H1 (cell line): ENCODE data around the gene CD276.

Experiments used
- CTCF ChIP-seq, 3 experiments: IDR thresholded peaks; 1 replicate in 2 of 3; 2 replicates in 1 of 3; pipeline versions ENCODE4 v1.5.1 to v1.6.1; 2011; ENCODE audit warnings: low read length in 3 of 3, mild to moderate bottlenecking in 3 of 3, inconsistent platforms in 2 of 3, low read depth in 1 of 3, moderate library complexity in 1 of 3; ENCODE audit not compliant: insufficient read depth in 1 of 3; ENCODE audit errors: control extremely low read depth in 1 of 3
- EP300 ChIP-seq, 2 experiments: IDR thresholded peaks; 1 replicate in 1 of 2; 2 replicates in 1 of 2; pipeline ENCODE4 v1.6.1; 2011 to 2012; ENCODE audit warnings: low read depth in 2 of 2, low read length in 2 of 2, mild to moderate bottlenecking in 2 of 2, borderline replicate concordance in 1 of 2, inconsistent platforms in 1 of 2, moderate library complexity in 1 of 2
- EZH2 ChIP-seq: fragments of 200-600 bp; sonication (generic); IDR thresholded peaks from 2 replicates; pipeline ENCODE4 v1.7.1; 2012; ENCODE audit warnings: low read depth, mild to moderate bottlenecking, moderate library complexity, low read length, inconsistent platforms; ENCODE audit not compliant: severe bottlenecking
- GABPA ChIP-seq: IDR thresholded peaks from 2 replicates; pipeline ENCODE4 v1.6.1; 2011; ENCODE audit warnings: mild to moderate bottlenecking, low read length, moderate library complexity, borderline replicate concordance; ENCODE audit not compliant: insufficient read depth
- MAFK ChIP-seq: IDR thresholded peaks from 2 replicates; pipeline ENCODE4 v1.6.1; 2012; ENCODE audit warnings: low read depth, mild to moderate bottlenecking, improper control_type of control experiment, low read length
- NRF1 ChIP-seq: IDR thresholded peaks from 2 replicates; pipeline ENCODE4 v1.6.1; 2011; ENCODE audit warnings: mild to moderate bottlenecking, low read depth, low read length, improper control_type of control experiment
- POLR2A ChIP-seq, 2 experiments: IDR thresholded peaks; 1 replicate in 1 of 2; 2 replicates in 1 of 2; pipeline ENCODE4 v1.6.1; 2011; ENCODE audit warnings: low read depth in 2 of 2, low read length in 2 of 2, mild to moderate bottlenecking in 2 of 2; ENCODE audit errors: control extremely low read depth in 1 of 2
- POLR2AphosphoS5 ChIP-seq: IDR thresholded peaks from 2 replicates; pipeline ENCODE4 v1.6.1; 2011; ENCODE audit warnings: low read depth, low read length
- SAP30 ChIP-seq: fragments of 300-600 bp; sonication (generic); IDR thresholded peaks from 2 replicates; pipeline ENCODE4 v1.7.1; 2012; ENCODE audit warnings: low read length, moderate library complexity, mild to moderate bottlenecking, inconsistent platforms; ENCODE audit not compliant: insufficient read depth, insufficient replicate concordance
- SIX5 ChIP-seq: IDR thresholded peaks from 2 replicates; pipeline ENCODE4 v1.6.1; 2011; ENCODE audit warnings: mild to moderate bottlenecking, low read depth, low read length
- SRF ChIP-seq: IDR thresholded peaks from 2 replicates; pipeline ENCODE4 v1.6.1; 2011; ENCODE audit warnings: mild to moderate bottlenecking, low read depth, low read length, moderate library complexity
- SUZ12 ChIP-seq: fragments of 200-600 bp; sonication (generic); IDR thresholded peaks from 2 replicates; pipeline ENCODE4 v1.6.1; 2012; ENCODE audit warnings: mild to moderate bottlenecking, inconsistent platforms, low read length, moderate library complexity, mixed read lengths
- TCF12 ChIP-seq: IDR thresholded peaks from 2 replicates; pipeline ENCODE4 v1.6.1; 2011; ENCODE audit warnings: low read depth, mild to moderate bottlenecking, low read length
- YY1 ChIP-seq: IDR thresholded peaks from 2 replicates; pipeline ENCODE4 v1.6.1; 2011; ENCODE audit warnings: low read depth, mild to moderate bottlenecking, low read length

- TF ChIP-seq POLR2A (IDR thresholded peaks at IDR 0.05; ENCODE audit: control extremely low read depth in 1 of 2, low read depth in 2 of 2, low read length in 2 of 2) (no peak), SAP30 (no peak), TCF12 (no peak), GABPA (no peak), CTCF (IDR thresholded peaks at IDR 0.05; ENCODE audit: control extremely low read depth in 1 of 3, insufficient read depth in 1 of 3, low read depth in 1 of 3, low read length in 3 of 3) (no peak), SIX5 (no peak), EP300 (IDR thresholded peaks at IDR 0.05; ENCODE audit: borderline replicate concordance in 1 of 2, low read depth in 2 of 2, low read length in 2 of 2) (no peak), EZH2 (no peak), NRF1 (no peak), POLR2AphosphoS5 (no peak), SUZ12 (0 out of 2 replicates have a peak, but pooled peaks have one; percentile 4), YY1 (no peak), SRF (no peak), MAFK (no peak)
Measured at GRCh38 chr15:73752806-73753193, 68.6 kb downstream of the CD276 start.
